T-helper 1 cell treated with Interleukin-12 subunit alpha and Interleukin-12 subunit beta and Interleukin-4 antibody, amounts not matched to agents 30 μg/mL and 1 μg/mL, for 36 hours (primary cell): ENCODE data around the gene TENM3.

Source experiments
- H3K27ac Mint-ChIP-seq: one replicate; pipeline ENCODE4 v1.8.0; 2021; ENCODE audit warnings: mild to moderate bottlenecking, mixed read lengths
- H3K27me3 Mint-ChIP-seq: one replicate; pipeline ENCODE4 v1.8.0; 2021; ENCODE audit warnings: low read depth, mixed read lengths
- H3K36me3 Mint-ChIP-seq: one replicate; pipeline ENCODE4 v1.8.0; 2021; ENCODE audit warnings: low read depth, mixed read lengths
- H3K4me1 Mint-ChIP-seq: one replicate; pipeline ENCODE4 v1.8.0; 2021; ENCODE audit warnings: low read depth, mixed read lengths
- H3K4me3 Mint-ChIP-seq: one replicate; pipeline ENCODE4 v1.8.0; 2021; ENCODE audit warnings: mild to moderate bottlenecking, moderate library complexity, mixed read lengths
- H3K9me3 Mint-ChIP-seq: one replicate; pipeline ENCODE4 v1.8.0; 2021; ENCODE audit warnings: mixed read lengths

Gene TENM3

GRCh38 chr4:182306792-182307507, 63.7 kb downstream of the TENM3 start:
- Mint-ChIP-seq H3K27me3 (no peaks in the 10 kb centered on the region), H3K36me3 (no peaks in the 10 kb centered on the region), H3K27ac (no peak overlapping the region), H3K9me3 (no peaks in the 10 kb centered on the region), H3K4me1 (no peaks in the 10 kb centered on the region), H3K4me3 (no peak overlapping the region)

- no peaks in the 10 kb centered on the region for H3K9me3 Mint-ChIP-seq
- no peak overlapping the region for H3K4me3 Mint-ChIP-seq
- H3K27me3 Mint-ChIP-seq = no peaks in the 10 kb centered on the region
- no peaks in the 10 kb centered on the region for H3K4me1 Mint-ChIP-seq
- H3K36me3 Mint-ChIP-seq = no peaks in the 10 kb centered on the region
- H3K27ac Mint-ChIP-seq = no peak overlapping the region
Observed at GRCh38 chr4:182307746-182308145, 64.5 kb downstream of the TENM3 start.

GRCh38 chr4:182309877-182310276, 66.7 kb downstream of the TENM3 start:
- Mint-ChIP-seq H3K27me3 (no peaks in the 10 kb centered on the region), H3K36me3 (no peaks in the 10 kb centered on the region), H3K27ac (no peak overlapping the region), H3K4me3 (no peak overlapping the region), H3K4me1 (no peaks in the 10 kb centered on the region), H3K9me3 (peaks cover 10% of the 10 kb centered on the region)

- Mint-ChIP-seq H3K4me3 (no peak overlapping the region), H3K27me3 (no peaks in the 10 kb centered on the region), H3K27ac (no peak overlapping the region), H3K36me3 (no peaks in the 10 kb centered on the region), H3K4me1 (no peaks in the 10 kb centered on the region), H3K9me3 (peaks cover 12% of the 10 kb centered on the region)
Observed at GRCh38 chr4:182310316-182310715, 67.1 kb downstream of the TENM3 start.

GRCh38 chr4:182310962-182311361, 67.8 kb downstream of the TENM3 start:
- Mint-ChIP-seq H3K4me1 (no peaks in the 10 kb centered on the region), H3K27ac (no peak overlapping the region), H3K4me3 (no peak overlapping the region), H3K27me3 (no peaks in the 10 kb centered on the region), H3K9me3 (peaks cover 12% of the 10 kb centered on the region), H3K36me3 (no peaks in the 10 kb centered on the region)

- H3K27ac Mint-ChIP-seq = no peak overlapping the region
- H3K4me1 Mint-ChIP-seq = no peaks in the 10 kb centered on the region
- peaks cover 12% of the 10 kb centered on the region for H3K9me3 Mint-ChIP-seq
- H3K36me3 Mint-ChIP-seq = no peaks in the 10 kb centered on the region
- no peaks in the 10 kb centered on the region for H3K27me3 Mint-ChIP-seq
- no peak overlapping the region for H3K4me3 Mint-ChIP-seq
Observed at GRCh38 chr4:182314537-182314936, 71.3 kb downstream of the TENM3 start.

- Mint-ChIP-seq H3K9me3 (peaks cover 12% of the 10 kb centered on the region), H3K4me1 (no peaks in the 10 kb centered on the region), H3K4me3 (no peak overlapping the region), H3K36me3 (no peaks in the 10 kb centered on the region), H3K27ac (no peak overlapping the region), H3K27me3 (no peaks in the 10 kb centered on the region)
Observed at GRCh38 chr4:182318256-182318655, 75.1 kb downstream of the TENM3 start.

- H3K4me1 Mint-ChIP-seq = no peaks in the 10 kb centered on the region
- H3K36me3 Mint-ChIP-seq = no peaks in the 10 kb centered on the region
- no peak overlapping the region for H3K27ac Mint-ChIP-seq
- no peaks in the 10 kb centered on the region for H3K27me3 Mint-ChIP-seq
- no peak overlapping the region for H3K4me3 Mint-ChIP-seq
- no peaks in the 10 kb centered on the region for H3K9me3 Mint-ChIP-seq
Observed at GRCh38 chr4:182320092-182320491, 76.9 kb downstream of the TENM3 start.

- Mint-ChIP-seq H3K9me3 (no peaks in the 10 kb centered on the region), H3K4me3 (no peak overlapping the region), H3K27ac (no peak overlapping the region), H3K4me1 (no peaks in the 10 kb centered on the region), H3K36me3 (no peaks in the 10 kb centered on the region), H3K27me3 (no peaks in the 10 kb centered on the region)
Observed at GRCh38 chr4:182320580-182320979, 77.4 kb downstream of the TENM3 start.

GRCh38 chr4:182324282-182324681, 81.1 kb downstream of the TENM3 start:
- H3K9me3 Mint-ChIP-seq = no peaks in the 10 kb centered on the region
- no peaks in the 10 kb centered on the region for H3K4me1 Mint-ChIP-seq
- H3K27ac Mint-ChIP-seq = no peak overlapping the region
- no peaks in the 10 kb centered on the region for H3K27me3 Mint-ChIP-seq
- H3K4me3 Mint-ChIP-seq = no peak overlapping the region
- no peaks in the 10 kb centered on the region for H3K36me3 Mint-ChIP-seq

- Mint-ChIP-seq H3K27ac (no peak overlapping the region), H3K4me3 (no peak overlapping the region), H3K27me3 (no peaks in the 10 kb centered on the region), H3K9me3 (no peaks in the 10 kb centered on the region), H3K4me1 (no peaks in the 10 kb centered on the region), H3K36me3 (no peaks in the 10 kb centered on the region)
Observed at GRCh38 chr4:182325397-182325796, 82.2 kb downstream of the TENM3 start.

GRCh38 chr4:182325848-182326255, 82.7 kb downstream of the TENM3 start:
- no peak overlapping the region for H3K4me3 Mint-ChIP-seq
- H3K36me3 Mint-ChIP-seq = no peaks in the 10 kb centered on the region

GRCh38 chr4:182328505-182328904, 85.3 kb downstream of the TENM3 start:
- no peaks in the 10 kb centered on the region for H3K27me3 Mint-ChIP-seq
- H3K9me3 Mint-ChIP-seq = no peaks in the 10 kb centered on the region
- H3K36me3 Mint-ChIP-seq = no peaks in the 10 kb centered on the region
- H3K27ac Mint-ChIP-seq = no peak overlapping the region
- no peaks in the 10 kb centered on the region for H3K4me1 Mint-ChIP-seq
- H3K4me3 Mint-ChIP-seq = no peak overlapping the region

More at GRCh38 chr4:182325848-182326255, 82.7 kb downstream of the TENM3 start:
- Mint-ChIP-seq H3K9me3 (no peaks in the 10 kb centered on the region), H3K4me1 (no peaks in the 10 kb centered on the region), H3K27me3 (no peaks in the 10 kb centered on the region), H3K27ac (no peak overlapping the region)

- Mint-ChIP-seq H3K4me3 (no peak overlapping the region), H3K36me3 (no peaks in the 10 kb centered on the region), H3K27ac (no peak overlapping the region), H3K4me1 (no peaks in the 10 kb centered on the region), H3K9me3 (no peaks in the 10 kb centered on the region), H3K27me3 (no peaks in the 10 kb centered on the region)
Observed at GRCh38 chr4:182337366-182337765, 94.2 kb downstream of the TENM3 start.

GRCh38 chr4:182338063-182338462, 94.9 kb downstream of the TENM3 start:
- Mint-ChIP-seq H3K36me3 (no peaks in the 10 kb centered on the region), H3K4me3 (no peak overlapping the region), H3K27ac (no peak overlapping the region), H3K9me3 (no peaks in the 10 kb centered on the region), H3K4me1 (no peaks in the 10 kb centered on the region), H3K27me3 (no peaks in the 10 kb centered on the region)

GRCh38 chr4:182338746-182339145, 95.5 kb downstream of the TENM3 start:
- H3K4me1 Mint-ChIP-seq = no peaks in the 10 kb centered on the region
- no peak overlapping the region for H3K4me3 Mint-ChIP-seq
- H3K27ac Mint-ChIP-seq = no peak overlapping the region
- no peaks in the 10 kb centered on the region for H3K27me3 Mint-ChIP-seq
- H3K9me3 Mint-ChIP-seq = no peaks in the 10 kb centered on the region
- no peaks in the 10 kb centered on the region for H3K36me3 Mint-ChIP-seq
